Karpas-422 (cell line): Measurements from ENCODE around the gene ACSL1. TPM values are rescaled to one million over a fixed set of nuclear protein-coding genes. Genes with fewer than 3 reads are reported as not detected.

Source experiments
- DNase-seq: peaks from one replicate; pipeline ENCODE4 v3.0.0-alpha.2; 2015
- H2AFZ ChIP-seq: fragments of 200-600 bp; sonication (generic); 2 replicates; pipeline ENCODE4 v1.6.1; 2014; ENCODE audit warnings: antibody characterized with exemption, low read length, mixed read lengths
- H3K27ac ChIP-seq: fragments of 200-600 bp; sonication (generic); 2 replicates; pipeline ENCODE4 v1.5.1; 2014; ENCODE audit warnings: mild to moderate bottlenecking, low read length, moderate library complexity
- H3K27me3 ChIP-seq: fragments of 200-600 bp; sonication (generic); 2 replicates; pipeline ENCODE4 v1.6.1; 2014; ENCODE audit warnings: low read length, mixed read lengths
- H3K36me3 ChIP-seq: fragments of 200-600 bp; sonication (generic); 2 replicates; pipeline ENCODE4 v1.6.1; 2014; ENCODE audit warnings: low read length, mixed read lengths; ENCODE audit not compliant: insufficient read depth
- H3K4me1 ChIP-seq: fragments of 200-600 bp; sonication (generic); 2 replicates; pipeline ENCODE4 v1.6.1; 2014; ENCODE audit warnings: mild to moderate bottlenecking, low read length, mixed read lengths
- H3K4me2 ChIP-seq: fragments of 200-600 bp; sonication (generic); 2 replicates; pipeline ENCODE4 v1.6.1; 2014; ENCODE audit warnings: low read length, low read depth, mild to moderate bottlenecking; ENCODE audit not compliant: poor library complexity, severe bottlenecking
- H3K4me3 ChIP-seq: fragments of 200-600 bp; sonication (generic); 2 replicates; pipeline ENCODE4 v1.5.1; 2014; ENCODE audit warnings: mild to moderate bottlenecking, antibody characterized with exemption, low read length, mixed read lengths
- H3K79me2 ChIP-seq: fragments of 200-600 bp; sonication (generic); 2 replicates; pipeline ENCODE4 v1.6.1; 2014; ENCODE audit warnings: mild to moderate bottlenecking, low read length, mixed read lengths
- H3K9ac ChIP-seq: fragments of 200-600 bp; sonication (generic); 2 replicates; pipeline ENCODE4 v1.6.0; 2014; ENCODE audit warnings: low read length
- H3K9me2 ChIP-seq: fragments of 200-600 bp; sonication (generic), shearing (Covaris generic); replicated peaks from 2 replicates; pipeline ENCODE4 v1.6.0; 2014; ENCODE audit warnings: mild to moderate bottlenecking, low read length, moderate library complexity; ENCODE audit not compliant: insufficient read depth
- H3K9me3 ChIP-seq: fragments of 300-700, 200-600 bp; sonication (generic); 2 replicates; pipeline ENCODE4 v1.6.1; 2014; ENCODE audit warnings: low read length, mixed read lengths
- H4K20me1 ChIP-seq: fragments of 200-600 bp; sonication (generic); 2 replicates; pipeline ENCODE4 v1.6.1; 2014; ENCODE audit warnings: mild to moderate bottlenecking, antibody characterized with exemption, low read length, low read depth; ENCODE audit not compliant: insufficient read depth
- total RNA-seq: library from RNA; depleted of rRNA; stranded (reverse); fragments of >200 nt; shearing (Covaris generic); gene quantifications from 2 replicates; pipeline ENCODE4 v1.2.3, GENCODE V29; 2014; ENCODE audit warnings: low replicate concordance

The ACSL1 gene
- total RNA-seq, 1 experiment from 2014 or later: 3.1 TPM

DNA sequence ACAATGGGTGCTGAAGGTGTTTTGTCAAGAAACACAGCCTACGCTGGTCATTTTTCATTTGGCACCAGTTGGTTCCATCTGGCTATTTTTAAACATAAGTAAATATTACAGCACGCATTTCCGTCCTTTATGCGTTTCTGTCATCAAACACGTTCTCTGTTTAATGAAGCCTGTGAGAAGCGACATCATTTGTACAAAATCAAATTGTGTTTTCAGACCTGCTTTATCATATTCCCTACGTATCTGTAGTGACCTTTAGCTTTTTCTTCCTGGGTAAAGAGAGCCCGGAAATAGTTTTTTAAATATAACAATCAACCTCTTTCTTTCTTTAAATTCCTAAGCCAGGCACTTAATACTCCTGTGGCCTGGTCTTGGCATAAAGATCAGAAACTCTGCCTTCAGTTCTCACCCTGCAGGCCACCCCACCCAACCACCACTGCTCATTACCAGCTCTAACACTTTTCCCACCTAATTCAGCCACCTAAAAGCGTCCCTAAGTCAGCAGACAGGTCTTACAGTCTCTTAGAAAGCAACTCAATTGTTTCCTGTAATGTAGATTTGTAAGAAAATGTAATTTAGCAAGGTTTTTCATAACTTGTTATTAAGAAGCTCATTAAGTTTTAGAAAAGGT, 30.4 kb downstream of the ACSL1 start:
- no peak overlapping the region for H2AFZ ChIP-seq
- H3K36me3 ChIP-seq: no peaks in the 10 kb centered on the region
- H3K79me2 ChIP-seq: no peaks in the 10 kb centered on the region
- H3K9me3 ChIP-seq: no peaks in the 10 kb centered on the region
- DNase-seq: no peak
- no peak overlapping the region for H3K4me3 ChIP-seq
- H3K27ac ChIP-seq: no peak overlapping the region
- H3K9ac ChIP-seq: no peak overlapping the region
- no peaks in the 10 kb centered on the region for H3K4me1 ChIP-seq
- H4K20me1 ChIP-seq: no peaks in the 10 kb centered on the region
- no peak overlapping the region for H3K4me2 ChIP-seq
- H3K27me3 ChIP-seq: no peaks in the 10 kb centered on the region
- H3K9me2 ChIP-seq: no peaks in the 10 kb centered on the region

DNA sequence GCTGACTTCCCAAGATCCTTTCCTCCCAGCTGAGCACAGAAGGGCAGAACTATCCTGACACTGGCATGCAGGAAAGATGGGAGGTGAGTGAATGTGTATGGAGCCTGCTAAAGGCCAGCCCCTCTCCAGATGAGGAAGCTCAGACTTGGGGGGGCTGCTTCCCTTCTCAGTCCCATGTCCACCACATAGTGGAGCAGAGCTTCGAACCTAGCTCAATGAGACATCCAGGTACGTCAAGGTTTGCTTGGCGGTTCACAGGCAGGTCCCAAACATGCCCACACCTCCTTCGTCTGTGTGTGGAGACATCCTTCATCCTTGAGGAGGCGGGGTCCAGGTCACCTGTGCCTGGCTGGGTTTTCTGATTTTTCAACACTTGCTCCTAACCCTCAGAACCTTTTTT, 31.3 kb downstream of the ACSL1 start:
- Histone ChIP-seq H3K9me3 (no peaks in the 10 kb centered on the region), H3K4me1 (no peaks in the 10 kb centered on the region), H4K20me1 (no peaks in the 10 kb centered on the region)

GRCh38 chr4:184793735-184794355, 31.9 kb downstream of the ACSL1 start:
- H3K4me2 ChIP-seq: no peak overlapping the region
- H3K27me3 ChIP-seq: no peaks in the 10 kb centered on the region
- H4K20me1 ChIP-seq: no peaks in the 10 kb centered on the region
- no peak overlapping the region for H2AFZ ChIP-seq
- H3K36me3 ChIP-seq: no peaks in the 10 kb centered on the region
- no peak overlapping the region for H3K4me3 ChIP-seq
- no peak overlapping the region for H3K27ac ChIP-seq
- no peaks in the 10 kb centered on the region for H3K9me3 ChIP-seq
- H3K4me1 ChIP-seq: no peaks in the 10 kb centered on the region
- DNase-seq: no peak
- H3K9ac ChIP-seq: no peak overlapping the region
- H3K79me2 ChIP-seq: no peaks in the 10 kb centered on the region
- no peaks in the 10 kb centered on the region for H3K9me2 ChIP-seq

More for the DNA sequence above, 31.3 kb downstream of the ACSL1 start:
- Histone ChIP-seq H2AFZ (no peak overlapping the region), H3K9me2 (no peaks in the 10 kb centered on the region), H3K79me2 (no peaks in the 10 kb centered on the region), H3K9ac (no peak overlapping the region), H3K27ac (no peak overlapping the region), H3K36me3 (no peaks in the 10 kb centered on the region), H3K4me3 (no peak overlapping the region), H3K4me2 (no peak overlapping the region), H3K27me3 (no peaks in the 10 kb centered on the region)
- no peak for DNase-seq

DNA sequence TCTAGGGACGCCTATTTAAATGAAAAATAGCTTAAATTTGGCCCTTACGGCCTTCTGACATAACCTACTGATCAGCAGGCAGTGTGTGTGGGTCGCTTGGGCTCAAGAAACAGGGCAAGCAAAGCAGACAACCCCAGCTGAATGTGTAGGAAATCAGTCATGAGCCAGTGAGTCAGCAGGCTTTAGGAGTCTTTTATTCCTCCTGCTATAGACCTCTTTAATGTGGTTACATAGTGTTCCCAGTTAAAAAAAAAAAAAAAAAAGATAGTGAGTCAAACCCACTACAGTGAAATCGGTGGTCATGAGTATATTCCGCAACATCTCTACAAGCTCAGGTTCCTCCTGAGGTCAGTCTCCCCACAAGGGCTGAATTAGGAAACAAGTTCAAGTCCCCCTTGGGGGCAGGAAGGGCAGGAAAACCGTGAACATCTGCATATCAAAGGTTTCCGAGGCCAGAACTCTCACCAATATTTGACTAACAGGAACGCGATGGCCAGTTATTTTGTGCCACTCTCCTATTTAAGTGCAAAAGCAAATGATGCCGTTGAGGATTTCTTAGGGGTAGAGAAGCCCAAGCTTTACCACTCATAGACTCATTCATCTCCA, 32.7 kb downstream of the ACSL1 start:
- Histone ChIP-seq H2AFZ (no peak overlapping the region), H3K36me3 (no peaks in the 10 kb centered on the region), H3K79me2 (no peaks in the 10 kb centered on the region), H4K20me1 (no peaks in the 10 kb centered on the region), H3K9me3 (no peaks in the 10 kb centered on the region), H3K9ac (no peak overlapping the region), H3K27ac (no peak overlapping the region), H3K9me2 (no peaks in the 10 kb centered on the region), H3K4me3 (no peak overlapping the region), H3K4me1 (no peaks in the 10 kb centered on the region), H3K27me3 (no peaks in the 10 kb centered on the region), H3K4me2 (no peak overlapping the region)
- DNase-seq: no peak

GRCh38 chr4:184792334-184792733, 33.4 kb downstream of the ACSL1 start:
- Histone ChIP-seq H3K9ac (no peak overlapping the region), H3K9me3 (no peaks in the 10 kb centered on the region), H4K20me1 (no peaks in the 10 kb centered on the region), H3K4me1 (no peaks in the 10 kb centered on the region), H3K27me3 (no peaks in the 10 kb centered on the region), H3K4me3 (no peak overlapping the region), H3K9me2 (no peaks in the 10 kb centered on the region), H2AFZ (no peak overlapping the region), H3K27ac (no peak overlapping the region), H3K36me3 (no peaks in the 10 kb centered on the region), H3K79me2 (no peaks in the 10 kb centered on the region), H3K4me2 (no peak overlapping the region)
- no peak for DNase-seq

GRCh38 chr4:184790826-184791225, 34.9 kb downstream of the ACSL1 start:
- H3K79me2 ChIP-seq: no peaks in the 10 kb centered on the region
- H3K4me3 ChIP-seq: no peak overlapping the region
- H3K4me2 ChIP-seq: no peak overlapping the region
- DNase-seq: no peak
- H3K27me3 ChIP-seq: no peaks in the 10 kb centered on the region
- no peak overlapping the region for H2AFZ ChIP-seq
- no peaks in the 10 kb centered on the region for H3K9me2 ChIP-seq
- no peaks in the 10 kb centered on the region for H3K4me1 ChIP-seq
- H4K20me1 ChIP-seq: no peaks in the 10 kb centered on the region
- H3K9ac ChIP-seq: no peak overlapping the region
- no peaks in the 10 kb centered on the region for H3K36me3 ChIP-seq
- H3K9me3 ChIP-seq: no peaks in the 10 kb centered on the region
- H3K27ac ChIP-seq: no peak overlapping the region

- Histone ChIP-seq H3K9me2 (no peaks in the 10 kb centered on the region), H3K27me3 (no peaks in the 10 kb centered on the region), H3K4me1 (no peaks in the 10 kb centered on the region), H3K9ac (no peak overlapping the region), H4K20me1 (no peaks in the 10 kb centered on the region), H3K4me3 (no peak overlapping the region), H3K27ac (no peak overlapping the region), H3K36me3 (no peaks in the 10 kb centered on the region), H3K4me2 (no peak overlapping the region), H3K79me2 (no peaks in the 10 kb centered on the region), H2AFZ (no peak overlapping the region), H3K9me3 (no peaks in the 10 kb centered on the region)
- DNase-seq: no peak
Observed at GRCh38 chr4:184787766-184788503, 37.8 kb downstream of the ACSL1 start.

- H3K4me2 ChIP-seq: no peak overlapping the region
- H3K9me2 ChIP-seq: no peaks in the 10 kb centered on the region
- no peak overlapping the region for H2AFZ ChIP-seq
- H3K4me3 ChIP-seq: no peak overlapping the region
- H4K20me1 ChIP-seq: no peaks in the 10 kb centered on the region
- DNase-seq: no peak
- no peak overlapping the region for H3K27ac ChIP-seq
- no peaks in the 10 kb centered on the region for H3K36me3 ChIP-seq
- H3K79me2 ChIP-seq: no peaks in the 10 kb centered on the region
- H3K4me1 ChIP-seq: no peaks in the 10 kb centered on the region
- H3K27me3 ChIP-seq: no peaks in the 10 kb centered on the region
- H3K9ac ChIP-seq: no peak overlapping the region
- H3K9me3 ChIP-seq: no peaks in the 10 kb centered on the region
Observed at GRCh38 chr4:184785813-184786212, 40.0 kb downstream of the ACSL1 start.
